SU-DHL-6 (cell line): ENCODE data around the gene NMT1.

Experiments
- H2AFZ ChIP-seq: fragments of 200-600 bp; sonication (generic); 2 replicates; pipeline ENCODE4 v1.6.1; 2014; ENCODE audit warnings: low read depth, mild to moderate bottlenecking, moderate library complexity, mixed read lengths, antibody characterized with exemption, low read length; ENCODE audit not compliant: severe bottlenecking
- H3F3A ChIP-seq: fragments of 200-600 bp; shearing (Covaris generic); 2 replicates; pipeline ENCODE4 v1.6.0; 2016; ENCODE audit warnings: antibody characterized with exemption, mild to moderate bottlenecking; ENCODE audit not compliant: insufficient read depth
- H3K27ac ChIP-seq: fragments of 200-600 bp; sonication (generic); 2 replicates; pipeline ENCODE4 v1.5.1; 2016; ENCODE audit warnings: low read depth, mild to moderate bottlenecking, low read length, moderate library complexity, mixed read lengths
- H3K27me3 ChIP-seq: fragments of 200-600 bp; sonication (generic), shearing (Covaris generic); 2 replicates; pipeline ENCODE4 v1.6.0; 2014; ENCODE audit warnings: mild to moderate bottlenecking, low read length
- H3K36me3 ChIP-seq: fragments of 200-600 bp; sonication (generic); 2 replicates; pipeline ENCODE4 v1.6.1; 2014; ENCODE audit warnings: mild to moderate bottlenecking, low read length, mixed read lengths
- H3K4me2 ChIP-seq: fragments of 300-600, 200-600 bp; shearing (Covaris generic), sonication (generic); 2 replicates; pipeline ENCODE4 v1.6.0; 2014; ENCODE audit warnings: low read length, low read depth, mild to moderate bottlenecking; ENCODE audit not compliant: poor library complexity, severe bottlenecking
- H3K4me3 ChIP-seq: fragments of 200-600 bp; sonication (generic); 2 replicates; pipeline ENCODE4 v1.5.1; 2014; ENCODE audit warnings: antibody characterized with exemption, low read length, mild to moderate bottlenecking, mixed read lengths; ENCODE audit not compliant: insufficient read depth, poor library complexity, severe bottlenecking
- H3K79me2 ChIP-seq: fragments of 200-600 bp; sonication (generic); 2 replicates; pipeline ENCODE4 v1.6.1; 2014; ENCODE audit warnings: mild to moderate bottlenecking, low read length, moderate library complexity; ENCODE audit not compliant: insufficient read depth
- H3K9ac ChIP-seq: fragments of 200-600 bp; sonication (generic); 2 replicates; pipeline ENCODE4 v1.7.0; 2014; ENCODE audit warnings: mild to moderate bottlenecking, low read length
- H3K9me2 ChIP-seq: fragments of 200-600 bp; sonication (generic); replicated peaks from 2 replicates; pipeline ENCODE4 v1.6.1; 2014; ENCODE audit warnings: low read length; ENCODE audit not compliant: insufficient read depth
- H3K9me3 ChIP-seq: fragments of 200-600 bp; sonication (generic); 2 replicates; pipeline ENCODE4 v1.6.1; 2014; ENCODE audit warnings: low read length, mixed read lengths; ENCODE audit not compliant: insufficient read depth
- H4K20me1 ChIP-seq: fragments of 200-600 bp; sonication (generic); 2 replicates; pipeline ENCODE4 v1.6.1; 2014; ENCODE audit warnings: low read depth, mild to moderate bottlenecking, antibody characterized with exemption, low read length, moderate library complexity, mixed read lengths
- CTCF ChIP-seq: fragments of 200-600 bp; sonication (generic); IDR thresholded peaks from one replicate; pipeline ENCODE4 v1.5.1; 2017; ENCODE audit warnings: antibody characterized with exemption, mild to moderate bottlenecking, low read length, moderate library complexity; ENCODE audit not compliant: insufficient read depth, poor library complexity, severe bottlenecking
- EZH2phosphoT487 ChIP-seq: fragments of 200-600 bp; sonication (generic), shearing (Covaris generic); conservative IDR thresholded peaks from 2 replicates; pipeline ENCODE4 v1.6.1; 2018; ENCODE audit warnings: mild to moderate bottlenecking, antibody characterized with exemption, low read length, moderate library complexity, mixed read lengths

The NMT1 gene

GRCh38 chr17:45144199-45145034 lies 83.3 kb downstream of the NMT1 start:
- Histone ChIP-seq H3K79me2 (no peaks in the 10 kb centered on the region), H3K9me3 (no peaks in the 10 kb centered on the region), H3K27ac (no peak overlapping the region), H2AFZ (no peak overlapping the region), H3F3A (peaks cover 2% of the 10 kb centered on the region; the same call in 1 of the 2 replicates), H3K9ac (no peak overlapping the region), H3K4me2 (no peak overlapping the region), H3K9me2 (no peaks in the 10 kb centered on the region), H3K36me3 (no peaks in the 10 kb centered on the region), H4K20me1 (no peaks in the 10 kb centered on the region), H3K27me3 (no peaks in the 10 kb centered on the region), H3K4me3 (no peak overlapping the region)
- TF ChIP-seq EZH2phosphoT487 (no peak), CTCF (no peak)

GRCh38 chr17:45145035-45145389 lies 83.9 kb downstream of the NMT1 start:
- no peak for TF ChIP-seq CTCF
- TF ChIP-seq EZH2phosphoT487: no peak
- Histone ChIP-seq H2AFZ (no peak overlapping the region), H4K20me1 (no peaks in the 10 kb centered on the region), H3K27ac (no peak overlapping the region), H3K4me3 (no peak overlapping the region), H3K79me2 (no peaks in the 10 kb centered on the region), H3K4me2 (no peak overlapping the region), H3K36me3 (no peaks in the 10 kb centered on the region), H3K9ac (no peak overlapping the region), H3F3A (peaks cover 2% of the 10 kb centered on the region; the same call in 1 of the 2 replicates), H3K9me3 (no peaks in the 10 kb centered on the region), H3K9me2 (no peaks in the 10 kb centered on the region), H3K27me3 (no peaks in the 10 kb centered on the region)

- no peak overlapping the region for H3K4me3 ChIP-seq
These were observed 85.0 kb downstream of the NMT1 start for GRCh38 chr17:45146166-45146565.

More at GRCh38 chr17:45146166-45146565, 85.0 kb downstream of the NMT1 start:
- Histone ChIP-seq H3K9ac (no peak overlapping the region), H4K20me1 (peaks cover 7% of the 10 kb centered on the region; the same call in 1 of the 2 replicates), H2AFZ (no peak overlapping the region), H3K4me2 (no peak overlapping the region), H3K27ac (no peak overlapping the region), H3K27me3 (no peaks in the 10 kb centered on the region), H3K9me3 (no peaks in the 10 kb centered on the region), H3K79me2 (no peaks in the 10 kb centered on the region), H3K9me2 (no peaks in the 10 kb centered on the region), H3F3A (peaks cover 10% of the 10 kb centered on the region), H3K36me3 (no peaks in the 10 kb centered on the region)
- TF ChIP-seq CTCF (no peak), EZH2phosphoT487 (no peak)
